B cell (primary cell): ENCODE data around the gene OCA2.

Experiments used
- EZH2 ChIP-seq: IDR thresholded peaks from 2 replicates; pipeline ENCODE4 v1.6.1; 2012; ENCODE audit warnings: borderline replicate concordance, low read depth, mild to moderate bottlenecking, moderate library complexity, low read length; ENCODE audit not compliant: insufficient read depth, poor library complexity, severe bottlenecking
- TF ChIP-seq, protein P1 (sequence below): fragments of 200-600 bp; IDR thresholded peaks from one replicate; pipeline ENCODE4 v1.8.0; 2022; ENCODE audit warnings: antibody characterized with exemption, mild to moderate bottlenecking

DNA sequence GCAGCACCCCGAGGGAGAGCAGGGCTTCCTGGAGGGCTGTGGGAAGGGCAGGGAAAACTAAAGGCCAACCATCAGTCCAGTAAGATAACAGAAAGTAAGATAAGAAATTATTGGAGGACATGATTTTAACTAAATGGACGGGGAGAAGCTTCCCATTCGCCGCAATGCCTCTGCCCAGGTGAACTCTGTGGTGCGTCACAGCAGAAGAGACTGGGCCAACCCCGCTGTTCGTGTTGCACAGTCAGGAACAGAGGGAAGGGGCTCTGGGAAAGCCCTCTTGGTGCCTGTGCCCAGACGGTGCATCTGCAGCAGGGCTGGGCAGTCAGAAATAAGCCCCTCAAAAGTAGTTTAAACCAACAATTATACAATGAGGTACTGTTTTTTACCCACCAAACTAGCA lies 284.1 kb downstream of the OCA2 start:
- TF ChIP-seq EZH2, result no peak
- TF ChIP-seq, protein P1, sequence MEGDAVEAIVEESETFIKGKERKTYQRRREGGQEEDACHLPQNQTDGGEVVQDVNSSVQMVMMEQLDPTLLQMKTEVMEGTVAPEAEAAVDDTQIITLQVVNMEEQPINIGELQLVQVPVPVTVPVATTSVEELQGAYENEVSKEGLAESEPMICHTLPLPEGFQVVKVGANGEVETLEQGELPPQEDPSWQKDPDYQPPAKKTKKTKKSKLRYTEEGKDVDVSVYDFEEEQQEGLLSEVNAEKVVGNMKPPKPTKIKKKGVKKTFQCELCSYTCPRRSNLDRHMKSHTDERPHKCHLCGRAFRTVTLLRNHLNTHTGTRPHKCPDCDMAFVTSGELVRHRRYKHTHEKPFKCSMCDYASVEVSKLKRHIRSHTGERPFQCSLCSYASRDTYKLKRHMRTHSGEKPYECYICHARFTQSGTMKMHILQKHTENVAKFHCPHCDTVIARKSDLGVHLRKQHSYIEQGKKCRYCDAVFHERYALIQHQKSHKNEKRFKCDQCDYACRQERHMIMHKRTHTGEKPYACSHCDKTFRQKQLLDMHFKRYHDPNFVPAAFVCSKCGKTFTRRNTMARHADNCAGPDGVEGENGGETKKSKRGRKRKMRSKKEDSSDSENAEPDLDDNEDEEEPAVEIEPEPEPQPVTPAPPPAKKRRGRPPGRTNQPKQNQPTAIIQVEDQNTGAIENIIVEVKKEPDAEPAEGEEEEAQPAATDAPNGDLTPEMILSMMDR, result no peak
